ENCODE measurements around the gene RAD51B.

RAD51B gene

DNA sequence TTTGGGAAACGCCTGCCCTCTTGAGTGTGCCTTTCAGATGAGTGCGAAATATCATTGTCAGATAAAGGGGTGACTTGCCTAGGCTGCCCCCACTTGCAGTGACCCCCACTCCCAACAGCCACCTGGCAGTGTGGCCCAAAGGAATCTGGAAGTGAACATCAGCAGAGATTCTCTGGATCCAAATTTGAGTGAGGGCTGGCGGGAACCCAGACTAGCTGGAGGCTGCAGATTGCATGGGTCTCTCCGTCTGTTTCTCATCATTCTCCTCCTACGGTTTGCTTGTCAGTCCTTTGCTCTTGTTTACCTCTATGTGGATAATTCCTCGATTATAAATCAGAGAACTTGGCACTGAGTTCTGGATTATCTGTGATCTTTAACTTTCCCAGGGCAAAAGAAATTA lies 692.5 kb downstream of the RAD51B start:
- TF ChIP-seq CTCF (IDR thresholded peaks at IDR 0.05; ENCODE audit: insufficient read depth, missing control alignments) = no peak
- no peak for DNase-seq (ENCODE audit: insufficient read length, low spot score)
- FAIRE-seq = no peak

DNA sequence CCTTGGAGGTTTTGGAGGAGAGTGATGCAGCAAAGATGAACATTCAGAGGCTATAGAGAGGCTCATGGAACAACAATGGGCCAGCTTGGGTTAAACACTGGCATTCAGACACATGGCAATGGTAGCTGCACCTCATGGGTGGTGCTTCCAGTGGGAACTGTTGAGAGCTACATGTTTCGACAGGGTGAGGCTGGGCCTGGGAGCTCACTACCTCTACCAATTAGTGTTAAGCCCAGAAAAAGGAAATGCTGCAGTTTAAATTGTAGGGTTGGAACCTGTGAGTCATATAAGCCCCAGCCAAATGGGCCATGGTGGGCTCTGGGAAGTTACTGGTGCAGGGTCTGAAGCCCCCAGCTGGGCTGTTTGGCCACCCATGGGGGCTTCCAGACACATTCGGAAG lies 693.6 kb downstream of the RAD51B start:
- no peak for FAIRE-seq
- no peak for TF ChIP-seq CTCF (IDR thresholded peaks at IDR 0.05; ENCODE audit: insufficient read depth, missing control alignments)
- DNase-seq (ENCODE audit: insufficient read length, low spot score) = no peak

GRCh38 chr14:68513838-68514607 lies 694.4 kb downstream of the RAD51B start:
- no peak for DNase-seq (ENCODE audit: insufficient read length, low spot score)
- no peak for FAIRE-seq
- no peak for TF ChIP-seq CTCF (IDR thresholded peaks at IDR 0.05; ENCODE audit: insufficient read depth, missing control alignments)

GRCh38 chr14:68514608-68515194 lies 695.1 kb downstream of the RAD51B start:
- no peak for TF ChIP-seq CTCF (IDR thresholded peaks at IDR 0.05; ENCODE audit: insufficient read depth, missing control alignments)
- FAIRE-seq (no peak), DNase-seq (ENCODE audit: insufficient read length, low spot score) (no peak)

DNA sequence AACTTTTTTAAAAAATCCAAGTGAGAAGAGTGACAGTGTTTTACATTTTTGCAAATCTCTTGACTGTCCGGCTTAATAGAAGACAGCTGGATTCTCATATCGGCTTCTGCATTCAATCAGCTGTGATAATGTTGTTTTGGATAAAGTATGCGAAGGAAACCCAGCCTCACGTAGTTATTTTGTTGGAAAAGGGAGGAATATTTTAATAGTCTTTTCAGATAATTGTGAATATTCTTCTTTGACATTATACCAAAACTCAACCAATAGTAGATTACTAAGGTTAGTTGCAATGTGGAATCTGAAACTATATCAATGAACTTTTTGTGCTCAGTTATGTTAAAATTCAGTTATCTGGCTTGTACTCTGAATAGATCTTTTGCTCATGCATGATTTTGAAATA lies 696.8 kb downstream of the RAD51B start:
- no peak for FAIRE-seq
- DNase-seq (ENCODE audit: insufficient read length, low spot score) = no peak
- no peak for TF ChIP-seq CTCF (IDR thresholded peaks at IDR 0.05; ENCODE audit: insufficient read depth, missing control alignments)

DNA sequence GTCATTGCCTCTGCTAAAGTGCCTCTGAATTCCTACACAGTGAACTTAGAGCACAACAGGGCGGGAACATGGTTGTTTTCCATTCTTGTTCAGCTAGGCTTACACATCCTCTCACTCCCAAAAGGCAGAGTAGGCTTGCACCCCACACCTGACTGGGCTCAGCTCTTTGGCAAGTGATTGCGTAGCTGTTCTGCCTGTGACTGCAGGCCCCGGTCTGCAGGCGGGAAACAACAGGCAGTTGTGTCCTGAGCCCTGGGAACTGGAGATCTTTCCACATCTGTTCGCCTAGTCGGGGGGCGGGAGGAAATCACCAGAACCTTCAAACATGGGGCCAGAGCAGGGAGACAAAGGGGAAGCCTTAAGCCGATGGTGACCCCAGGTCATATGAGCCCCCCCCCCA lies 698.6 kb downstream of the RAD51B start:
- no peak for FAIRE-seq
- no peak for TF ChIP-seq CTCF (IDR thresholded peaks at IDR 0.05; ENCODE audit: insufficient read depth, missing control alignments)
- DNase-seq (ENCODE audit: insufficient read length, low spot score) = no peak
